Measurements from ENCODE around the gene NR3C1. TPM values are rescaled to one million over a fixed set of nuclear protein-coding genes. Genes with fewer than 3 reads are reported as not detected.

Gene NR3C1
- total RNA-seq, 1 donor from 2014 or later: 0.17 TPM

DNA sequence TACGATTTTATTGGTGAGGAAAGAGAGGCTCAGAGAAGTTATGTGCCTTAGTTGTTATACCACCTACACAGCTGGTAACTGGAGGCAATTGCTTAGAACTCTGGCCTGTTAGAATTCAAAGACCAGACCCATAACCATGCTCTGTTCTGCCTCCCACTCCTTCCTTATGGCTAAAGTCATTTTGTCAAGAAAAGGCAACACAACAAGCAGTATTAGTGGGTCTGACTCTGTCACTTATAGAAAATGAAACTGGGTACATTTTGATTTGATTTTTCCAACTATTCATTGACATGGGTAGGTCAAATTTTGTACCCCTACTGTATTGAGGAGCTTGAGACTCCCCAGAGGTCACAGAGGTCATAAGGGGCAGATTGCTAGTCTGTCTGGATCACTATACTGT, 44.5 kb upstream of the NR3C1 start:
- Histone ChIP-seq H3K36me3 (no peaks in the 10 kb centered on the region), H3K4me3 (no peak overlapping the region), H2AFZ (replicated peaks) (no peak overlapping the region), H3K4me2 (no peak overlapping the region), H3F3A (ENCODE audit: low read depth) (peaks cover 31% of the 10 kb centered on the region), H3K9ac (no peak overlapping the region), H3K4me1 (peaks cover 23% of the 10 kb centered on the region), H3K27me3 (peaks cover 3% of the 10 kb centered on the region), H3K27ac (no peak overlapping the region), H3K9me3 (ENCODE audit: low read depth) (no peaks in the 10 kb centered on the region), H4K20me1 (ENCODE audit: low read depth) (peaks cover 11% of the 10 kb centered on the region), H3K79me2 (ENCODE audit: low read depth) (no peaks in the 10 kb centered on the region)
- Mint-ChIP-seq H3K36me3 (no peaks in the 10 kb centered on the region), H3K4me3 (no peak overlapping the region), H3K9me3 (no peaks in the 10 kb centered on the region), H3K27ac (no peak overlapping the region), H3K4me1 (peaks cover 18% of the 10 kb centered on the region), H3K27me3 (ENCODE audit: insufficient read depth, low read depth) (no peaks in the 10 kb centered on the region)
- TF ChIP-seq EZH2 (IDR thresholded peaks at IDR 0.05): no peak
- no peak for TF ChIP-seq EZH2phosphoT487 (IDR thresholded peaks at IDR 0.05)
- TF ChIP-seq, protein P1, sequence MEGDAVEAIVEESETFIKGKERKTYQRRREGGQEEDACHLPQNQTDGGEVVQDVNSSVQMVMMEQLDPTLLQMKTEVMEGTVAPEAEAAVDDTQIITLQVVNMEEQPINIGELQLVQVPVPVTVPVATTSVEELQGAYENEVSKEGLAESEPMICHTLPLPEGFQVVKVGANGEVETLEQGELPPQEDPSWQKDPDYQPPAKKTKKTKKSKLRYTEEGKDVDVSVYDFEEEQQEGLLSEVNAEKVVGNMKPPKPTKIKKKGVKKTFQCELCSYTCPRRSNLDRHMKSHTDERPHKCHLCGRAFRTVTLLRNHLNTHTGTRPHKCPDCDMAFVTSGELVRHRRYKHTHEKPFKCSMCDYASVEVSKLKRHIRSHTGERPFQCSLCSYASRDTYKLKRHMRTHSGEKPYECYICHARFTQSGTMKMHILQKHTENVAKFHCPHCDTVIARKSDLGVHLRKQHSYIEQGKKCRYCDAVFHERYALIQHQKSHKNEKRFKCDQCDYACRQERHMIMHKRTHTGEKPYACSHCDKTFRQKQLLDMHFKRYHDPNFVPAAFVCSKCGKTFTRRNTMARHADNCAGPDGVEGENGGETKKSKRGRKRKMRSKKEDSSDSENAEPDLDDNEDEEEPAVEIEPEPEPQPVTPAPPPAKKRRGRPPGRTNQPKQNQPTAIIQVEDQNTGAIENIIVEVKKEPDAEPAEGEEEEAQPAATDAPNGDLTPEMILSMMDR (IDR thresholded peaks at IDR 0.05): no peak
- no peak for DNase-seq (ENCODE audit: low spot score)

DNA sequence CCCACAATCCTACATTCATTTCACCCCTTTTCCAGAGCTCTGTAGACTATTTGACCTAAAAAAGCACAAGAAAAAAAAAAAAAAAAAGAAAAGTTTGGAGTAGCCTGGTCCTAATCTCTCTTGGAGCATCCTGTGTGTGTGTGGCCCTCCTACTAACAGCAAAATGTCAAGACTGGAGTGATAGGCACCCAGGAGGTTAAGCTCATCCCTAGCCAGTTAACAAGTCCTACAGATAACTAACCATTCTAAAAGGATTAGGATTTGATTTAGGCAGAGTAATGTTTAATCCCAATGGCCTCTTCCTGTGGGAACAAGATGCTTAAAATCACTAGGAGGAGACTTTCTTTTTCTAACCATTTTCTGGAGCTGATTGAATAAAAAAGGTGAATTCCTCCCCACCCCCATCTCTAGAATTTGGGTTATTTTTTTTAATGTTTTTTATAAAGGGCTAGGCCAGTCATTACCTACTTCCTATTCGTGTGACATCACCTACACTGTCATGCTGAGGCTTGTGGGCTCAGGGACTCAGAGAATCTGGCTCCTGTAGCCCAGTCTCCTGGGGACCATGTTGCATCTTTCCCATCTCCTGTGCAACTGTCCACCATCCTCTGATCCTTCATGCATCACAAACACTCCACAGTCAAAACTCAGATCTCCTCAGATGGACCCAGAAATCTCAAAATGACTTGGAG, 43.2 kb upstream of the NR3C1 start:
- no peak for TF ChIP-seq EZH2 (IDR thresholded peaks at IDR 0.05)
- TF ChIP-seq EZH2phosphoT487 (IDR thresholded peaks at IDR 0.05): peak; percentile 57
- DNase-seq (ENCODE audit: low spot score): peak; percentile 60
- Histone ChIP-seq H3K79me2 (ENCODE audit: low read depth) (no peaks in the 10 kb centered on the region), H3K9ac (no peak overlapping the region), H3K9me3 (ENCODE audit: low read depth) (no peaks in the 10 kb centered on the region), H2AFZ (replicated peaks) (no peak overlapping the region), H3K27me3 (peaks cover 3% of the 10 kb centered on the region), H4K20me1 (ENCODE audit: low read depth) (peaks cover 11% of the 10 kb centered on the region), H3K4me2 (peak overlapping the region; percentile 28), H3K27ac (no peak overlapping the region), H3F3A (ENCODE audit: low read depth) (peaks cover 36% of the 10 kb centered on the region), H3K36me3 (no peaks in the 10 kb centered on the region), H3K4me1 (peaks cover 36% of the 10 kb centered on the region), H3K4me3 (no peak overlapping the region)
- H3K36me3 Mint-ChIP-seq: no peaks in the 10 kb centered on the region
- peaks cover 26% of the 10 kb centered on the region for H3K4me1 Mint-ChIP-seq
- H3K27me3 Mint-ChIP-seq (ENCODE audit: insufficient read depth, low read depth): no peaks in the 10 kb centered on the region
- no peak overlapping the region for H3K27ac Mint-ChIP-seq
- H3K4me3 Mint-ChIP-seq: no peak overlapping the region
- H3K9me3 Mint-ChIP-seq: no peaks in the 10 kb centered on the region

DNA sequence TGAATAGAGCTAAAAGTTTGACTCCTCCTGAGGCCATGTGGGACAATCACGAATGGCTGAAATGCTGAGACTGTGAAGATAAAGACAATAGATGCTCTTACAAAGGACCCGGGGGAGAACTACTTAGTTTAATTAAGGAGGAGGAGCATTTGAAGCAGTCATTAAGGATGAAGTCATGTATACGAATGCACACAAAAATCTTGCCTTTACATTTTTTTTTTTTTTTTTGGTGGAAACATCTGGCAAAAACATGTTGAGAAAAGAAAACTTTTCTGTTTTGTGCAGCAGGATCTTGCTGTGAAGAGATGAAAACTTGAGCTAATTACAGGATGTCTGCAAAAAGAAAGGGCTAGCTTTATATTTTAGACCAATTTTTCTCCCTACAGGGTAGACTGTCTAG, 42.3 kb upstream of the NR3C1 start:
- Mint-ChIP-seq H3K36me3 (no peaks in the 10 kb centered on the region), H3K4me1 (peaks cover 26% of the 10 kb centered on the region), H3K27ac (no peak overlapping the region), H3K4me3 (no peak overlapping the region), H3K27me3 (ENCODE audit: insufficient read depth, low read depth) (peaks cover 2% of the 10 kb centered on the region), H3K9me3 (no peaks in the 10 kb centered on the region)
- Histone ChIP-seq H3K4me1 (peaks cover 39% of the 10 kb centered on the region), H3K79me2 (ENCODE audit: low read depth) (no peaks in the 10 kb centered on the region), H3K36me3 (no peaks in the 10 kb centered on the region), H4K20me1 (ENCODE audit: low read depth) (peaks cover 11% of the 10 kb centered on the region), H3K27me3 (peaks cover 3% of the 10 kb centered on the region), H3K27ac (no peak overlapping the region), H3K4me3 (peak overlapping the region; percentile 7), H3F3A (ENCODE audit: low read depth) (peaks cover 36% of the 10 kb centered on the region), H3K4me2 (peak overlapping the region; percentile 28), H3K9ac (no peak overlapping the region), H2AFZ (replicated peaks) (no peak overlapping the region), H3K9me3 (ENCODE audit: low read depth) (no peaks in the 10 kb centered on the region)
- TF ChIP-seq EZH2 (IDR thresholded peaks at IDR 0.05) (no peak), EZH2phosphoT487 (IDR thresholded peaks at IDR 0.05) (no peak)
- TF ChIP-seq, protein P1 (IDR thresholded peaks at IDR 0.05): no peak
- peak; percentile 59 for DNase-seq (ENCODE audit: low spot score)

DNA sequence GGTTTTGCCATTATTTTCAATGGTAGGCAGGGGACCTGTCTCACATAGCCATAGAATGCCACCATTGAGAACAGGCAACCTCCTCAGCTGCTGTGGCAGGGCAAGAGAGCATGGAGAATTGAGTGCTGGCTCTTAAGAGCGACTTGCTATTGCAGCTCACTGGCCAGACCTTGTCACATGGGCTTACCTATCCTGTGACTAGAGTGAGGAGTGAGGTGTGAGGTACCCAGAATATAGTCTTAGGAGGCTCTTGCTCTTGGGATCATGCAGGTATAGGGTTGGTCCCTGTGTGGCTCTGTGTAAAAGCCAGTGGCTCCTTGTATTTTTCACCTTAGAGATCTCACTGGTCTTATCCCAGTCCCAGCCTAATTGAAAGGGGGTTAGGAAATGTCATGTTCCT, 39.8 kb upstream of the NR3C1 start:
- H3K4me3 ChIP-seq: no peak overlapping the region

More for the DNA sequence above, 39.8 kb upstream of the NR3C1 start:
- Histone ChIP-seq H4K20me1 (ENCODE audit: low read depth) (peaks cover 11% of the 10 kb centered on the region), H2AFZ (replicated peaks) (no peak overlapping the region), H3K27me3 (peaks cover 3% of the 10 kb centered on the region), H3K79me2 (ENCODE audit: low read depth) (no peaks in the 10 kb centered on the region), H3K36me3 (no peaks in the 10 kb centered on the region), H3K9me3 (ENCODE audit: low read depth) (no peaks in the 10 kb centered on the region), H3K4me1 (peaks cover 39% of the 10 kb centered on the region), H3K9ac (no peak overlapping the region), H3F3A (ENCODE audit: low read depth) (peaks cover 36% of the 10 kb centered on the region), H3K4me2 (no peak overlapping the region), H3K27ac (no peak overlapping the region)
- TF ChIP-seq EZH2 (IDR thresholded peaks at IDR 0.05) (no peak), EZH2phosphoT487 (IDR thresholded peaks at IDR 0.05) (no peak)
- TF ChIP-seq, protein P1 (IDR thresholded peaks at IDR 0.05): no peak
- H3K27ac Mint-ChIP-seq: no peak overlapping the region
- no peak for DNase-seq (ENCODE audit: low spot score)
- H3K9me3 Mint-ChIP-seq: no peaks in the 10 kb centered on the region
- no peaks in the 10 kb centered on the region for H3K36me3 Mint-ChIP-seq
- H3K27me3 Mint-ChIP-seq (ENCODE audit: insufficient read depth, low read depth): peaks cover 2% of the 10 kb centered on the region
- H3K4me3 Mint-ChIP-seq: no peak overlapping the region
- H3K4me1 Mint-ChIP-seq: peaks cover 21% of the 10 kb centered on the region

Measured in neural progenitor cell (in vitro differentiated cells).